ENCODE measurements around the gene DENND1A.

DENND1A gene

GRCh38 chr9:123568691-123569688 lies 360.9 kb downstream of the DENND1A start:
- DNase-seq (ENCODE audit: low spot score) = no peak
- in situ Hi-C loops (cut with MboI; ENCODE audit: low sequenced_read_pairs, unreplicated experiment) = no loop called here
- no peak for TF ChIP-seq CTCF (IDR thresholded peaks at IDR 0.05; ENCODE audit: borderline replicate concordance, control extremely low read depth, extremely low read depth, insufficient read depth, missing control alignments)

GRCh38 chr9:123567013-123567412 lies 362.9 kb downstream of the DENND1A start:
- no peak for TF ChIP-seq CTCF (IDR thresholded peaks at IDR 0.05; ENCODE audit: borderline replicate concordance, control extremely low read depth, extremely low read depth, insufficient read depth, missing control alignments)
- in situ Hi-C loops (cut with MboI; ENCODE audit: low sequenced_read_pairs, unreplicated experiment) = no loop called here

GRCh38 chr9:123564652-123565051 lies 365.3 kb downstream of the DENND1A start:
- DNase-seq (ENCODE audit: low spot score) = no peak
- in situ Hi-C loops (cut with MboI; ENCODE audit: low sequenced_read_pairs, unreplicated experiment) = no loop called here
- no peak for TF ChIP-seq CTCF (IDR thresholded peaks at IDR 0.05; ENCODE audit: borderline replicate concordance, control extremely low read depth, extremely low read depth, insufficient read depth, missing control alignments)

More at GRCh38 chr9:123567013-123567412, 362.9 kb downstream of the DENND1A start:
- no peak for DNase-seq (ENCODE audit: low spot score)

GRCh38 chr9:123562844-123563346 lies 367.0 kb downstream of the DENND1A start:
- DNase-seq (ENCODE audit: low spot score) = no peak
- no peak for TF ChIP-seq CTCF (IDR thresholded peaks at IDR 0.05; ENCODE audit: borderline replicate concordance, control extremely low read depth, extremely low read depth, insufficient read depth, missing control alignments)
- in situ Hi-C loops (cut with MboI; ENCODE audit: low sequenced_read_pairs, unreplicated experiment) = no loop called here

- no peak for TF ChIP-seq CTCF (IDR thresholded peaks at IDR 0.05; ENCODE audit: borderline replicate concordance, control extremely low read depth, extremely low read depth, insufficient read depth, missing control alignments)
- no peak for DNase-seq (ENCODE audit: low spot score)
- in situ Hi-C loops (cut with MboI; ENCODE audit: low sequenced_read_pairs, unreplicated experiment) = no loop called here
Observed at GRCh38 chr9:123561046-123561445, 368.9 kb downstream of the DENND1A start.

- in situ Hi-C loops (cut with MboI; ENCODE audit: low sequenced_read_pairs, unreplicated experiment) = no loop called here
- DNase-seq (ENCODE audit: low spot score) = no peak
- TF ChIP-seq CTCF (IDR thresholded peaks at IDR 0.05; ENCODE audit: borderline replicate concordance, control extremely low read depth, extremely low read depth, insufficient read depth, missing control alignments) = no peak
Observed at GRCh38 chr9:123556464-123557435, 373.2 kb downstream of the DENND1A start.
